HG03097 (cell line): ENCODE measurements around the gene ASB12.
"Not testable (repeated sequence)": the region's sequence is repeated elsewhere in the genome, so short reads cannot be mapped to it uniquely, and the experiment has no call there.

Experiments
- ATAC-seq: cut with Tn5 transposase; IDR thresholded peaks from one replicate; pipeline ENCODE4 v1.9.1; 2021; ENCODE audit not compliant: unreplicated experiment, low FRiP score

ASB12 gene

DNA sequence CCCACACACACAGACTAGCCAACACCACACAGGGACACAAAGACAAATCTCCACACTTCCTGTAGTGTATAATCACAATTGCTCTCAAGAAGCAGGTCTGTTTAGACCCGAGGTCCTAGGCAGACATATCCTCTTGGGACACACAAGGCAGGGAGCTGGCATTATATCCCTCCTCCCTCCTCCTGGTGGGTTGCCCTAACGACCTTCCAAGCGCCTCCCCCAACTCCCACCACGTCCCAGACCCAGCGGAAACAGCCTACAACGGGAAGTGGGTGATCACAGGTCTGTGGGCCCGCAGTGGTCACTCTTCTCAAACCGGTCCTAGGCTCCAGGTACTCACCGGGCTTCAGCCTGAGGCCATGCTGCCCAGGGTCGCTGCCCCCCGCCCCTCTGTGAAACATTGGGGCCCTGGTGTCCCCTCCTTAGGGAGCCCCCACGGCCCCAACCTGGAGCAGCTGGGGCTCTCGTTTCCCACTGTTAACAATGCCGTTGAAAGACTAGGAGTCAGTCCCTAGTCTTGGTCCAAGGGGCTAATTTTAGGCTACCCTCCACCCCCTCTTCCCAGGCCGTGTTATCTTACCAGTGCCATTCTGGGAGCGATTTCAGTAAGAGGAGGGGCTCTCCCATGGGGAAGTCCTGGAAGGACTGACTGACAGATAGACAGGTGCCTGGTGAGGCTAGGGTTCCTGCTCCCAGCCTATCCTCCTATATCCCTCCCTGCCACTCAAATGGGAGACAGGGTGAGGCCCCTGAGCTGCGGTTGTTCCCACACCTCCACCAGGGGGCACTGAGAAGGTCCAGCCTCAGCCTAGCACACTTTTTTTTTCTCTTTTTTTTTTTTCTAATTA lies at the start of gene ASB12:
ASB12 (minus strand) TSS at position 485 of the 848 bp plus-strand sequence. CDS start 4,957 bp downstream, outside the sequence.
- ATAC-seq, result no peak

- no peak for ATAC-seq
Measured at GRCh38 chrX:64265265-64265664, 34.9 kb upstream of the ASB12 start.

- no peak for ATAC-seq
Measured at GRCh38 chrX:64229154-64229553, 1.3 kb downstream of the ASB12 start.

- ATAC-seq, result no peak
Measured at GRCh38 chrX:64218023-64218422, 12.4 kb downstream of the ASB12 start.

GRCh38 chrX:64213989-64214388 lies 16.4 kb downstream of the ASB12 start:
- not testable (repeated sequence) for ATAC-seq

- ATAC-seq, result no peak
Measured at GRCh38 chrX:64206556-64207162, 23.7 kb downstream of the ASB12 start.

GRCh38 chrX:64205735-64206501 lies 24.5 kb downstream of the ASB12 start:
- peak; percentile 95 for ATAC-seq

DNA sequence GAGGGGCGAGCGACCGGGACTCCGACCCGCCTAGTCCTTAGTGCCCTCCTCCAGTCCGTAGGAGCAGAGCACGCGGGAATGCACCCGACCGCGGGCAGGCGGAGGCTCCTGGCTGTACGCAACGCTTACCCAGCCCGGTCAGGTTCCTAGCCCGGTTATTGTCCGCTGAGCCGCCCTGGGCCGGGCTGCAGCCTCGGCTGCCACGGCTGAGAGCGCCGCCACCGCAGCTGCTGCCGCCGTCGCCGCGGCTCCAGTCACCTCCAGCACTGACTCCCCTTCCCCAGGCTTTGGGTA lies 25.0 kb downstream of the ASB12 start, which contains the start of gene AMER1:
AMER1 (minus strand) TSS at position 268 of the 294 bp plus-strand sequence. CDS start 12,422 bp downstream, outside the sequence.
- ATAC-seq, result peak; percentile 27

DNA sequence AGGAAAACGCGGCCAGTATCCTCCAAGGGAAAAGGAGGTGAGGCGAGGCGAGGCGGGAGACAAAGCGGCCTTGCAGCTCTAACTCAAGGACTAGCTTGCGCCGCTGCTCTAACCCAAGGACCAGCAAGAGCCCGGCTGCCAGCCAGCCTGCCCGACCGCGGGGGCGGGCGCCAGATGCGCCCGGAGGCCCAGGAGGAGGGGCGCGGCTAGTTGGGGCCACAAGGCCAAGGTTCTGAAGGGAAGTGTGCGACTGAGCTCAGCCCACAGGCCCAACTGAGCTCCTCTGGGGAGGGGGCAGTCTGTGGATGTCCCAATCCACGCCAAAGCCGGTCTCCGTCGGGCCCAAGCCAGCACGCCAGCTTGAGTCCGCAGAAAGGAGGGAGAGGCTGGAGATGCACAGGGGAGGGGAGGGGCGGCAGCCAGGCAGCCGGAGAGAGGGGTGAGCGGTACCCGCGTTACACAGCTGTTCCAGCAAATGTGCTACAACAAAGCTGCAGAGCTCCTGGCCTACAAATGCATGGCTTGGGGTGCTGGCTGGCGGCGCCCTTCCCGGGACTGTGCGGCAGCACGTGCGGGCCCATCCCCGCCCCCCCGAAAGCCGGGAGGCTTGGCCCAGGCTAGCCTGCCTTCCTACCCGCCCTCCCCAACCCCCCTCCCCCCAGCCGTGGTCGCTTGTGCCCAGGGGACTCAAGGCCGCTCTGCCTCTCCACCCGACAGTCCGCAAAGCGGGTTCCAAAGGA lies 25.5 kb downstream of the ASB12 start:
- no peak for ATAC-seq

- ATAC-seq, result no peak
Measured at GRCh38 chrX:64204252-64204651, 26.2 kb downstream of the ASB12 start.

DNA sequence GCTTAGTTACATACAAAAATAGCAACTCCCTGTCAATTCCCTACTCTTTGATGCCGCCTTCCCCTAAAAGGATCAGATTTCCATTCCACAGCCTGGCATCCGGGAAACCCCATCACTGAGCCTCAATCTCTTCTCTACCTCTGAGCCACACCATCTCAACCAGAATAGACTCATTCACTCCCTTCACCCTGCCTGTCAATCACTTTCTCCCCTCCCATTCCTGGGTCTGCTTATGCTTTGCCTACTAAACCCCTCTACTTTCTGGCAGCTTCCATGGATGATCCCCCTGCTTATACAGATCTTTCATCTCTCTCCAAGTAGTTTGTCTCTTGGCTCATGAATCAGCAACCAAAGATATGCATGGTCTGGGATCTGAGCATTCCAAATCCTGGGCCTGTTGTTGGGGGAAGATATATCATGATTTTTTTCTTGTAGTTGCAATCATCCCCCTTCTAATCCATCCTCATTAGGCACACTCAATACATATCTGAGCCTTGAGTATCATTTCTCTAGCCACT lies 27.5 kb downstream of the ASB12 start:
- no peak for ATAC-seq

DNA sequence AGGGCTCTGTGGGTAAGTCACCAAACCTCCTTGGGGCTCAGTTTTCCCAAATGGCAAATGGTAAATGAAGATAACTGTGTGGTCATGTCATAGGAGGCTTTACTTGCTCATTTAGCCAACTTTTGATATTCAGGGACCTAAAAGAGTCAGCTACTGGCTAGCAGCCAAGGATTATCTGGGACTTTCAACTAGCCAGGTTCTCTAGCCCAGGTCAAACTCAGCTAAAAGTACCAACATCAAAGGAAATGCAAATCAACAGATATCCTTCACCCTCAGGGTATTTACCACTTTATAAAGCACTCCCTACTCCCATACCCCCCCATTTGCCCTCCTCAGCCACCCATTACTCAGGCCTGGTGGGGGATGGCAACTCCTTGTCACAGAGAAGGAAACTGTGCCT lies 32.4 kb downstream of the ASB12 start:
- no peak for ATAC-seq

DNA sequence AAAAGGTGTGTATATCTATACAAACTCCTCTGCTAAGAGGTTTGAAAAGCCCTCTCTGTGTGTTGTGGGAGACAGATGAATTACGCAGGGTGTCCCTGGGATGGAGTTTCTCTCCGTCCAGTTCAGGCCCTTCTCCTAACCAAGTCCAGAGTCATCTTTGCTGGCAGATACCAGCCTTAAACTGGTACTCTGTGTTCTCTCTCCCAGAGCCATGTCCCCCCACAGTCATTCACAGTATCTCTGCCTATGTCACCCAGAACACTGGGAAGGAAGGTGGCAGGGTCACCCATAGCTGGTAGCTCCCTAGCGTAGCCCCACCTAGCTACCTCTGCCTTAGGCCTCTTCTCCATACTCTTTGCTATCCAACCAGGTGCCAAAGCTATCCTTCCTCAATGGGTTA lies 33.8 kb downstream of the ASB12 start:
- no peak for ATAC-seq

DNA sequence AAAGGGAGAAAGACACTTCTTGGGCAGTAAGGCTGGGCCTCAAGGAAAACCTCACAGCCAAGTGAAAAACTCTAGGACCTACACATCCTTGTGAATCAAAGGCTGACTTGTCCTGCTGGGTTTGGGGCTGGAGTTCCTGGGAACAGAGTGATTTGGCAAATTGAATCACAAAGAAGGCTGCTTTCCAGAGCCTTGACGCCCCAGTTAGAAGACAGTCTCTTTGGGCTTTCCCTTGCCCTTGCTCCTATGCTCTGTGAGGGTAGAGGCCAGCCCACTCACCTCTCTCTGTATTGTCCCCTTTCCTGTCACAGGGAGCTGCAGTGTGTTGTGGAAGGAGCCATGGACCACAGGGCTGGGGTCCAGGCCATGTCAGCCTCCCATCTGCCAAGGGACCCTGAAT lies 34.5 kb downstream of the ASB12 start:
- ATAC-seq, result no peak

DNA sequence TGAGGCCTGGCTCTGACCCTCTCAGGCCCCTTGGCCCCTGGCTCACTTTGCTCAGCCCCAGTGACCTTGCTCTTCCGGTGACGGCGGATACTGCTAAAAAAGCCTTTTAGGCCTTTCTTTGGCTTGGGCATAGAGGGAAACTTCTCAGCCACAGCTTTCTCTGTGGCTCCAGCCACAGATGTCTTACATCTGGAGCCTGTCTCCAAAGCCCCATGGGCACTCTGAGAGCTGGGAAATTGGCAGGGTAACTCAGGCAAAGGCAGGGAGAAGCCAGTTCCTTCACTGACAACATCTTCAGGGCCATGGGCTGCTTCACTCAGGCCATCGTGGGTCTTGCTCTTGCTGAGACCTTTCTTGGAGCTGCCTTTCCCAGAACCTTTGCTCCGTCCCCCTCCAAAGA lies 37.7 kb downstream of the ASB12 start:
- ATAC-seq, result no peak

- no peak for ATAC-seq
Measured at GRCh38 chrX:64192040-64192439, 38.4 kb downstream of the ASB12 start.

- ATAC-seq, result no peak
Measured at GRCh38 chrX:64191281-64192010, 39.0 kb downstream of the ASB12 start.

GRCh38 chrX:64190136-64190740 lies 40.2 kb downstream of the ASB12 start:
- ATAC-seq, result no peak

DNA sequence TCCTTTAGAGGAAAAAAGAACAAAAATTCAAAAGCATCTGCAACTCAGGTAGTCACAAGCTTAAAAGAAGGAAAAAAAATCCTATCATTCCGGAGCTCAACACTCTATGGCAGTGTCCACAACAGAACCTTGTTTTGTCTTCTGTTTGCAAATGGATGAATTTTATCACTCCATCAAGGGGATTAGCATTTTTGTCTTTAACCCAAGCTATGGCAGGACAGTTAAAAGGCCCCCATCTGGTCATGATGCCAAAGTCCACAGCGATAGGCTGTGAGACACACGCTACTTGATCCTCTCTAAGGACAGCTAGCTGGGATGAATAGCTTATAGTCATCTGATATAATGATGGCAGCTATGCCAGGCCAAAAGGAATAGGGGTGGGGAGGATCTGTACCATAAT lies 41.5 kb downstream of the ASB12 start:
- no peak for ATAC-seq
